Osteocyte (in vitro differentiated cells): Measurements from ENCODE around the gene LIX1. TPM values are rescaled to one million over a fixed set of nuclear protein-coding genes. Genes with fewer than 3 reads are reported as not detected.

ENCODE experiments used
- DNase-seq: peaks from one replicate; pipeline ENCODE4 v3.0.0; 2021; ENCODE audit warnings: mixed read lengths; ENCODE audit not compliant: unreplicated experiment; ENCODE audit errors: extremely low spot score
- H3K27ac Mint-ChIP-seq: one replicate; pipeline ENCODE4 v1.8.0; 2021; ENCODE audit warnings: mild to moderate bottlenecking, mixed read lengths; ENCODE audit not compliant: unreplicated experiment
- H3K27me3 Mint-ChIP-seq: one replicate; pipeline ENCODE4 v1.8.0; 2021; ENCODE audit warnings: mixed read lengths; ENCODE audit not compliant: unreplicated experiment
- H3K36me3 Mint-ChIP-seq: one replicate; pipeline ENCODE4 v1.8.0; 2021; ENCODE audit warnings: mixed read lengths; ENCODE audit not compliant: unreplicated experiment
- H3K4me1 Mint-ChIP-seq: one replicate; pipeline ENCODE4 v1.8.0; 2021; ENCODE audit warnings: mixed read lengths; ENCODE audit not compliant: unreplicated experiment
- H3K4me3 Mint-ChIP-seq: one replicate; pipeline ENCODE4 v1.8.0; 2021; ENCODE audit warnings: mild to moderate bottlenecking, moderate library complexity, mixed read lengths; ENCODE audit not compliant: unreplicated experiment
- H3K9me3 Mint-ChIP-seq: one replicate; pipeline ENCODE4 v1.8.0; 2021; ENCODE audit warnings: mixed read lengths; ENCODE audit not compliant: unreplicated experiment
- total RNA-seq: library from RNA; stranded (reverse); gene quantifications from 2 replicates; pipeline ENCODE4 v1.2.1, GENCODE V29; 2021
- TF ChIP-seq, protein P1 (sequence below): fragments of 200-600 bp; sonication (generic); IDR thresholded peaks from 2 replicates; pipeline ENCODE4 v1.5.0; 2021; ENCODE audit warnings: antibody characterized with exemption, mild to moderate bottlenecking, moderate library complexity

The LIX1 gene
- total RNA-seq, 1 donor from 2014 or later = 0.48 TPM

DNA sequence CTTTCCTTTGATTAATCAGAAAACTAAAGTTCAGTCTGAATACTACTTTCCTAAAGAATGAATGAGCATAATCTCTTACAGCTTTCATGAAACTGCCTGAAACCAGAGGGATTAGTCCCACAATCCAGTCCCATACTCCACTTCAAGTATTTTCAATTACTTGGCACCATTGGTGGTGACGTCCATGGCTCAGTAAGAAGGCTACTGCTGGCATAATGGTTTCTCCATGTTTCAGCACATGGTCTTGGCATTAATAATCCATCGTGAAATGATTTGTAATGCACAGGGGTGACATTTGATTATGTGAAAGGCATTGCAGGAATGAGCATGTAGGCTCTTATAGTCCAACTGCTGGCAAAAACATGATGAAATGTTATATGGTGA is 23.4 kb downstream of the LIX1 start:
- no peak for DNase-seq
- Mint-ChIP-seq H3K36me3 (no peaks in the 10 kb centered on the region), H3K4me1 (no peaks in the 10 kb centered on the region), H3K27ac (no peak overlapping the region), H3K4me3 (no peak overlapping the region), H3K27me3 (peaks cover 13% of the 10 kb centered on the region), H3K9me3 (no peaks in the 10 kb centered on the region)
- TF ChIP-seq, protein P1, sequence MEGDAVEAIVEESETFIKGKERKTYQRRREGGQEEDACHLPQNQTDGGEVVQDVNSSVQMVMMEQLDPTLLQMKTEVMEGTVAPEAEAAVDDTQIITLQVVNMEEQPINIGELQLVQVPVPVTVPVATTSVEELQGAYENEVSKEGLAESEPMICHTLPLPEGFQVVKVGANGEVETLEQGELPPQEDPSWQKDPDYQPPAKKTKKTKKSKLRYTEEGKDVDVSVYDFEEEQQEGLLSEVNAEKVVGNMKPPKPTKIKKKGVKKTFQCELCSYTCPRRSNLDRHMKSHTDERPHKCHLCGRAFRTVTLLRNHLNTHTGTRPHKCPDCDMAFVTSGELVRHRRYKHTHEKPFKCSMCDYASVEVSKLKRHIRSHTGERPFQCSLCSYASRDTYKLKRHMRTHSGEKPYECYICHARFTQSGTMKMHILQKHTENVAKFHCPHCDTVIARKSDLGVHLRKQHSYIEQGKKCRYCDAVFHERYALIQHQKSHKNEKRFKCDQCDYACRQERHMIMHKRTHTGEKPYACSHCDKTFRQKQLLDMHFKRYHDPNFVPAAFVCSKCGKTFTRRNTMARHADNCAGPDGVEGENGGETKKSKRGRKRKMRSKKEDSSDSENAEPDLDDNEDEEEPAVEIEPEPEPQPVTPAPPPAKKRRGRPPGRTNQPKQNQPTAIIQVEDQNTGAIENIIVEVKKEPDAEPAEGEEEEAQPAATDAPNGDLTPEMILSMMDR = no peak

DNA sequence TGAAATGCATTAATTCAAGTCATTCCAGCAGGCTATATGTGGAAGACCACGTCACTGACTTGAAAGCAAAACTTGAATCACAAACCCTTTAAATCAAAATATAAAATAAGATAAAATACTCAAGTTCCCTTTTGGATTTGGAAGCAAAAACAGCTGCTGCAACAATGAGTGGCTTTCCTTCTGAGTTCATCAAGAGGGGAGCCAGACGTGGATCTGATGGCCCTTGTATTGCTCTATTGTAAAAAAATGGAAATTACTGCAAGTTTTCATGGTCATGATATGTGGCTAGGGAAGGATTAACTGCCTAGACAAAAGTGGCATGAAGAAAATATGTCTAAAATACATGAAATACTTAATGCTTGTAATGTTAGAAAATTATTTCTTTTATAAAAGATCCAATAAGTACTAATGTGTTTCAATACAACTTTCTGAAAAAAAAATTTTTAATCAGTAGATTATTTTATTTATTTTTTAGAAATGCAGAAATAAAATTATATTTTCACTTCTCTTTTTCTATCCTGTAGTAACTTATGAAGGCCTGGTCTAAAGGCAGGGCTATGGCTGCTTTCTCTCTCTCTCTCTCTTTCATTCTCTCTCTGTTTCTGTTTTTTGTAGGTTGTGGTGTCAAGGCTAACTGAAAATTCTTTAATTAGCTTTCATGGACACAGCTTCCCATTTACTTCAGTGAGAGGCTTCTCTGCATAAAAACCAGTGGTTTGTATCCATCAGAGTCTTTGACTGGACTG is 24.0 kb downstream of the LIX1 start:
- H3K9me3 Mint-ChIP-seq = no peaks in the 10 kb centered on the region
- H3K27ac Mint-ChIP-seq = no peak overlapping the region
- peaks cover 9% of the 10 kb centered on the region for H3K27me3 Mint-ChIP-seq
- H3K36me3 Mint-ChIP-seq = no peaks in the 10 kb centered on the region
- TF ChIP-seq, protein P1 = no peak
- no peaks in the 10 kb centered on the region for H3K4me1 Mint-ChIP-seq
- no peak for DNase-seq
- H3K4me3 Mint-ChIP-seq = no peak overlapping the region

DNA sequence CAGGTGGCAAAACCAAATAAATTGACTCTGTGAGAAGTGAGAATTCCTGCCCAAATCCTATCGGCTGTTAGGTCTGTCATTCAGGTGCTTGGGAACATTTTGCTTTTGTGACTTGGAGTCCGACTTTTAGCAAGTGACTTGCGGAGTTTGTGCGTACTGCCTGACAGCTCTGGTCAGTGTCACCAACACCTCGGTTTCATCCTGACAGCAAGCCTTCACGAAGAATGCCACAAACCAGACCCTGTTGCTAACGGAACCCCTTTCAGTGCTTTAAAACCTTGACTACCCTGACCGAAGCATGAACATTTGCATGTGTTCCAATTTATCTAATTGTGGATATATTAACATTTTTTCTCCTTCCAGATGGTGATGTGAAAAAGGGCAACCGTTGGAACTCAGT is 26.5 kb downstream of the LIX1 start:
- Mint-ChIP-seq H3K4me3 (no peak overlapping the region), H3K27ac (no peak overlapping the region)

DNA sequence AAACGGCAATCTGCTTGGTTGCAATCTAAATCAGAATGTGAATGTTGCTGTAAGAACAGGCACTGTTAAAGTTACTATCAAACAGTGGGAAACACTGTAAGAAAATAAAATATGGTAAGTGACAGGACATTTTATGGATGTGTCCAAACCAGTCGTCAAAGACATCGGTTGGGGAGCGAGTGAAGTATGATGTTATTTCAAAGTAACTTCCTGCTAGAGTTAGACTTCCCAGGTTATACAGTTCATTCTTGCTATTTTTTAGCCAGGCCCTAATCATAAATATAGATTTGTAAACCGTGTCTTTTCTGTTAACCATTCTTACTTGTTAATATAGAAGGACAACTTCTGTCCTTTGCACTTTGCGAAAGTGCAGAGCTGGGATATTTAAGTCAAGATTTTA is 30.2 kb downstream of the LIX1 start:
- no peak for DNase-seq
- H3K4me1 Mint-ChIP-seq = no peaks in the 10 kb centered on the region
- H3K9me3 Mint-ChIP-seq = no peaks in the 10 kb centered on the region
- H3K27me3 Mint-ChIP-seq = no peaks in the 10 kb centered on the region
- H3K4me3 Mint-ChIP-seq = no peak overlapping the region
- no peaks in the 10 kb centered on the region for H3K36me3 Mint-ChIP-seq
- H3K27ac Mint-ChIP-seq = no peak overlapping the region
- TF ChIP-seq, protein P1 = no peak

More for the DNA sequence above, 26.5 kb downstream of the LIX1 start:
- Mint-ChIP-seq H3K36me3 (no peaks in the 10 kb centered on the region), H3K4me1 (no peaks in the 10 kb centered on the region), H3K27me3 (no peaks in the 10 kb centered on the region), H3K9me3 (no peaks in the 10 kb centered on the region)
- DNase-seq = no peak
- TF ChIP-seq, protein P1 = no peak

DNA sequence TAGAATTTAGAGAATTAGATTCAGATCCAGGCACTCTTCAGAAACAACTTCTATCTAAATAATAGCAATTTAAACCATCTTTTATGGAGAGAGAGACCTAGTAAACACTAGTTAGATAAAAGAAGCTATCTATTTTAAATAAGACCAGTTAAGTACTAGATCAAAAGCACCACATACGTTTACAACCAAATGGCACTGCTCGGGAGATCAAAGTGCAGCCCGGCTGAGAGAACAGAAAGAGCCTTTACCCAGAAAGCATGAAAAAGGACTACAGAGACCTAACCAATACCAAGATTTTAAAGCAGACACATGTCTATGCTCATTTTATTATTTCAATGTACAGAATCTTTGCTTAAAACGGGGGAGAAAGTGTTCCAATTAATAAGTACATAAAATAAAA is 30.8 kb downstream of the LIX1 start:
- TF ChIP-seq, protein P1 = no peak
- no peaks in the 10 kb centered on the region for H3K36me3 Mint-ChIP-seq
- no peaks in the 10 kb centered on the region for H3K4me1 Mint-ChIP-seq
- no peak for DNase-seq
- H3K4me3 Mint-ChIP-seq = no peak overlapping the region
- H3K27ac Mint-ChIP-seq = no peak overlapping the region
- no peaks in the 10 kb centered on the region for H3K9me3 Mint-ChIP-seq
- peaks cover 3% of the 10 kb centered on the region for H3K27me3 Mint-ChIP-seq
